ENCODE results near the gene CDC40.
"Not testable (repeated sequence)": the region's sequence is repeated elsewhere in the genome, so short reads cannot be mapped to it uniquely, and the experiment has no call there.

The CDC40 gene

GRCh38 chr6:110272781-110273180, 92.6 kb downstream of the CDC40 start:
- not testable (repeated sequence) for DNase-seq

GRCh38 chr6:110277100-110277665, 97.0 kb downstream of the CDC40 start:
- no peak for DNase-seq
